ENCODE measurements around the gene SLCO2A1. TPM values are rescaled to one million over a fixed set of nuclear protein-coding genes. Genes with fewer than 3 reads are reported as not detected.

The SLCO2A1 gene
- total and polyA plus RNA-seq, 4 experiments from 2014 or later: not detected

DNA sequence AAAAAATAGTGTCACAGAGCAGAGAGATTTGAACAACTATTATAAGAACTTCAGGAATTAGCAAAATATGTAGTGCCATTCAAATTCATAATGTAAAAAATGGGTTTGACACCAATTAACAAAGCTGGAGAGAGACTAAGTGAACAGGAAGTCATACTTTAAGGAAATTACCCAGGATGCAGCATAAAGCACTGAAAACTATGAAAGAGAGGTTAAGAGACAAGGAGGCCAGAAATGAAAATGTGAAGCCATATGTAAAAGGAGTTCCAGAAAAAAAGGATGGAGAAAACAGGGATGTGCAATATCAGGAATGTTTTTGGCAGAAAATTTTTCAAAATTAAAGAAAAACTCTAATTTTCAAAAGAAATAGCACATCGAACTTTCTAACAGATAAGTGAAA, 57.6 kb downstream of the SLCO2A1 start:
- DNase-seq: no peak
- Mint-ChIP-seq H3K27ac (no peak overlapping the region), H3K4me3 (no peak overlapping the region), H3K36me3 (no peaks in the 10 kb centered on the region), H3K4me1 (no peaks in the 10 kb centered on the region), H3K27me3 (peaks cover 1 to 6% of the 10 kb centered on the region in 2 donors), H3K9me3 (peaks cover 0 to 17% (median 5%) of the 10 kb centered on the region in 8 donors)
- Histone ChIP-seq H3K4me3 (ENCODE audit: low read length in 2 of 2) (no peak overlapping the region), H3K9me3 (ENCODE audit: control insufficient read depth in 1 of 2, low read length in 2 of 2) (no peaks in the 10 kb centered on the region), H3K27ac (ENCODE audit: low read depth, low read length) (no peak overlapping the region), H3K27me3 (ENCODE audit: insufficient read depth, low read length) (no peaks in the 10 kb centered on the region), H3K36me3 (ENCODE audit: insufficient read depth, low read length) (no peaks in the 10 kb centered on the region), H3K4me1 (ENCODE audit: insufficient read depth, low read length) (no peaks in the 10 kb centered on the region)
- ChIA-PET CTCF (ENCODE audit: partially characterized antibody) (no interaction called here), POLR2A (ENCODE audit: partially characterized antibody) (no interaction called here)
- intact Hi-C loops (cut with micrococcal nuclease): no loop called here

DNA sequence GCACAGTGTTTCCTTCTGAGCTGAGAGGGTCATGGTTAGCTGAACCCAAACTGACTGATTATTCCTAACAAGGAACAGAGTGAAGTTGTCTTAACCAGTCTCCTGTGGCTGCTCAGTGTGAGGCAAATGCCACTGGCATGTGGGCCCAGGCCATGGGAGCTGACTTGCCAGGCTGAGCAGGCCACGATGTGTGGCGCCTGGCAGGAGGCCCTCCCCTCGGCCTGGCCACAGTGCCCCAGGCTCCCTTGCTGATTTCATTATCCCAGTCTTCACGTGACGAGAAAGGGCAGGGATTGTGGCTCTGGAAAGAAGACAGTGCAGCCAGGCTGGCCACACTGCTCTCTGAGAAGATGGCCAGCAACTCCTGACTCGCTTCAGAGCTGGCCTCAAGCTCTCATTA, 58.8 kb downstream of the SLCO2A1 start:
- Mint-ChIP-seq H3K4me3 (no peak overlapping the region), H3K9me3 (peaks cover 0 to 17% (median 5%) of the 10 kb centered on the region in 8 donors), H3K27ac (no peak overlapping the region), H3K27me3 (peaks cover 1 to 6% of the 10 kb centered on the region in 2 donors), H3K36me3 (no peaks in the 10 kb centered on the region), H3K4me1 (no peaks in the 10 kb centered on the region)
- no peak overlapping the region for H3K4me3 ChIP-seq (ENCODE audit: low read length in 2 of 2)
- no peaks in the 10 kb centered on the region for H3K27me3 ChIP-seq (ENCODE audit: insufficient read depth, low read length)
- no peak for DNase-seq
- no peaks in the 10 kb centered on the region for H3K4me1 ChIP-seq (ENCODE audit: insufficient read depth, low read length)
- no peaks in the 10 kb centered on the region for H3K36me3 ChIP-seq (ENCODE audit: insufficient read depth, low read length)
- intact Hi-C loops (cut with micrococcal nuclease): no loop called here
- H3K9me3 ChIP-seq (ENCODE audit: control insufficient read depth in 1 of 2, low read length in 2 of 2): no peaks in the 10 kb centered on the region
- POLR2A ChIA-PET (ENCODE audit: partially characterized antibody): no interaction called here
- CTCF ChIA-PET (ENCODE audit: partially characterized antibody): no interaction called here
- H3K27ac ChIP-seq (ENCODE audit: low read depth, low read length): no peak overlapping the region

DNA sequence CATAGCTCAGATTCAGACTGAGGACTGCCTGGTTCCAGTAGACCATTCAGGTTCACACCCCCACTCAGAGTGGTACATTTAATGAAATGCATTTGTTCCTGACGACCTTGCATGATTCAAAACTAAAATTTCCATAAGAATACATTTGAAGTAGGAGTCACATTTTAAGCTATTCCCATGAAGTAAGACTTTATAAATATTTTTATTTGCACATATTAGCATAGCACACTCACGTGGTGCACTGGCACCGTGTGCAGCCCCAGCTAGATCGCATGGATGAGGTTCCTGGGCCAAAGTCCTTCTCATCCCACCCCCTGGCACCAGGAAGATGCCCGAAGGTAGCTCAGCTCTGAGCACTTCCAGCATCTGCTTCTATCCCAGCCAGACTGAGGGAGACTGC, 59.4 kb downstream of the SLCO2A1 start:
- no peak overlapping the region for H3K4me3 ChIP-seq (ENCODE audit: low read length in 2 of 2)

DNA sequence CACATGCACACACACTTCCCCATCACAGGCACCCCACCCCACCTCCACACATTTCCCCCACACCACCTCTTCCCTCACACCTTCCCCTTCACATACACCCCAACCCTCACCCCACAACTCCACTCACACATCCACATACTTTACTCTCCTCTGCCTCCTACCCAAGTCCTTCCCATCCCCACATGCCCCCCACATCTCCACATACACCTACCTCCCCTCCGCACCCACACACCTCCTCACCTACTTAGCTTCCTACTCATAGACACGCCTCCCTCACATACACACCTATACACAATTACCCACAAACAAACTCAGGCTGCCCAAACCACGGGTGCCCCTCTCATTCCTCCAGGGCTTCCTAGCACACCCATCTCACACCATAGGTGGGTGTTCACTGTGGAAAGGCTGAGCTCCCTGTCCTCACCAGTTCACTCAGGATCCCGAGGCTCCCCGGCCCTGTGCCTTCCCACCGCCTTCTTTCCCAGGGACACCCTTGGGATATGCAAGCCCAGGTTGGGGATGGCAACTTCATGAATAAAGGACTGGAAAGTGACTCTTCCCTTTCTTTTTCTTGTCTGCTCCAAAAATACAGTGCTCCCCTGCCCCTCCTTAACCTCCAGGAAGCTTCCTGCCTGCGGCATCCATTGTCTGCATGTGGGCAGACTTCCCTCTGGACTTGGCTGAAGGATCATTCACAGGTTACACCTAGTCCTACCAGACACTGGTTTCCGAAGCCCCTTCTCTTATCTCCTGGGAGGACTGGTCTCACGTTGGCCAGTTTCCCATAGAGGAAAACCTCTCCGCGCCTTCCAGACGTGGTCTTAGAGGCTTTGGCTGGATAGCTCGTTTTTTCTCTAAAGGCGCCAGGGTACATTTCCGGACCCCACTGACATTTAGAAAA, 61.5 kb downstream of the SLCO2A1 start:
- CTCF ChIA-PET (ENCODE audit: partially characterized antibody): no interaction called here
- Histone ChIP-seq H3K27ac (ENCODE audit: low read depth, low read length) (no peak overlapping the region), H3K4me1 (ENCODE audit: insufficient read depth, low read length) (no peaks in the 10 kb centered on the region), H3K36me3 (ENCODE audit: insufficient read depth, low read length) (no peaks in the 10 kb centered on the region), H3K27me3 (ENCODE audit: insufficient read depth, low read length) (no peaks in the 10 kb centered on the region), H3K9me3 (ENCODE audit: control insufficient read depth in 1 of 2, low read length in 2 of 2) (no peaks in the 10 kb centered on the region), H3K4me3 (ENCODE audit: low read length in 2 of 2) (no peak overlapping the region)
- intact Hi-C loops (cut with micrococcal nuclease): no loop called here
- H3K27ac Mint-ChIP-seq: no peak overlapping the region
- no peaks in the 10 kb centered on the region for H3K4me1 Mint-ChIP-seq
- peaks cover 0 to 17% (median 4%) of the 10 kb centered on the region in 8 donors for H3K9me3 Mint-ChIP-seq
- POLR2A ChIA-PET (ENCODE audit: partially characterized antibody): no interaction called here
- H3K27me3 Mint-ChIP-seq: peaks cover 1 to 4% of the 10 kb centered on the region in 2 donors
- H3K4me3 Mint-ChIP-seq: no peak overlapping the region
- DNase-seq: no peak
- H3K36me3 Mint-ChIP-seq: no peaks in the 10 kb centered on the region

More for the DNA sequence above, 59.4 kb downstream of the SLCO2A1 start:
- no peaks in the 10 kb centered on the region for H3K4me1 ChIP-seq (ENCODE audit: insufficient read depth, low read length)
- ChIA-PET POLR2A (ENCODE audit: partially characterized antibody) (no interaction called here), CTCF (ENCODE audit: partially characterized antibody) (no interaction called here)
- no peak for DNase-seq
- no peak overlapping the region for H3K27ac Mint-ChIP-seq
- H3K27me3 Mint-ChIP-seq: peaks cover 1 to 4% of the 10 kb centered on the region in 2 donors
- H3K36me3 ChIP-seq (ENCODE audit: insufficient read depth, low read length): no peaks in the 10 kb centered on the region
- intact Hi-C loops (cut with micrococcal nuclease): no loop called here
- H3K36me3 Mint-ChIP-seq: no peaks in the 10 kb centered on the region
- no peaks in the 10 kb centered on the region for H3K27me3 ChIP-seq (ENCODE audit: insufficient read depth, low read length)
- H3K9me3 Mint-ChIP-seq: peaks cover 0 to 17% (median 5%) of the 10 kb centered on the region in 8 donors
- H3K9me3 ChIP-seq (ENCODE audit: control insufficient read depth in 1 of 2, low read length in 2 of 2): no peaks in the 10 kb centered on the region
- H3K27ac ChIP-seq (ENCODE audit: low read depth, low read length): no peak overlapping the region
- H3K4me1 Mint-ChIP-seq: no peaks in the 10 kb centered on the region
- H3K4me3 Mint-ChIP-seq: no peak overlapping the region

DNA sequence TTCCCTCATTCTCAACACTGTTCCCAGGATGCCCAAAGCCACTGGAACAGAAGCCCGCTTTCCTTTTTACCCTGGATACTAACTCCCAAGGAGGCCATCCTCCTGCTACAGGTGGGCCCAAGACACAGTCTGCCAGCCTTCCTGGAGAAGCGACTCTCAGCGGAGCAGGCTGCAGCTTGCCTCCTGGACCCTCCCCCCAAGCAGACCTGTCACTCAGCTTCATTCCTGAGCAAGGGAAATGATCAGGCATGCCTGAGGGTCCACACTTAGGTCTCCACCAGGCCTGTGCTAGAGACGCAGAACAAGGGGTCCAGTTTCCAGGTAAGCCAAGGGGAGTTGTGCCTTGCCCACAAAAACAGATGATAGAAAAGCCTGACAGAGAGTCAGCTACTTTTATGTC, 62.8 kb downstream of the SLCO2A1 start:
- H3K9me3 Mint-ChIP-seq: peaks cover 0 to 7% (median under 1%) of the 10 kb centered on the region in 8 donors
- no peak overlapping the region for H3K27ac Mint-ChIP-seq
- POLR2A ChIA-PET (ENCODE audit: partially characterized antibody): no interaction called here
- peaks cover 1 to 3% of the 10 kb centered on the region in 2 donors for H3K27me3 Mint-ChIP-seq
- no peaks in the 10 kb centered on the region for H3K9me3 ChIP-seq (ENCODE audit: control insufficient read depth in 1 of 2, low read length in 2 of 2)
- no peaks in the 10 kb centered on the region for H3K4me1 ChIP-seq (ENCODE audit: insufficient read depth, low read length)
- H3K36me3 ChIP-seq (ENCODE audit: insufficient read depth, low read length): no peaks in the 10 kb centered on the region
- no peak overlapping the region for H3K27ac ChIP-seq (ENCODE audit: low read depth, low read length)
- no peak for DNase-seq
- CTCF ChIA-PET (ENCODE audit: partially characterized antibody): no interaction called here
- no peaks in the 10 kb centered on the region for H3K4me1 Mint-ChIP-seq
- no peaks in the 10 kb centered on the region for H3K36me3 Mint-ChIP-seq
- H3K4me3 ChIP-seq (ENCODE audit: low read length in 2 of 2): no peak overlapping the region
- no peaks in the 10 kb centered on the region for H3K27me3 ChIP-seq (ENCODE audit: insufficient read depth, low read length)
- intact Hi-C loops (cut with micrococcal nuclease): no loop called here
- no peak overlapping the region for H3K4me3 Mint-ChIP-seq

DNA sequence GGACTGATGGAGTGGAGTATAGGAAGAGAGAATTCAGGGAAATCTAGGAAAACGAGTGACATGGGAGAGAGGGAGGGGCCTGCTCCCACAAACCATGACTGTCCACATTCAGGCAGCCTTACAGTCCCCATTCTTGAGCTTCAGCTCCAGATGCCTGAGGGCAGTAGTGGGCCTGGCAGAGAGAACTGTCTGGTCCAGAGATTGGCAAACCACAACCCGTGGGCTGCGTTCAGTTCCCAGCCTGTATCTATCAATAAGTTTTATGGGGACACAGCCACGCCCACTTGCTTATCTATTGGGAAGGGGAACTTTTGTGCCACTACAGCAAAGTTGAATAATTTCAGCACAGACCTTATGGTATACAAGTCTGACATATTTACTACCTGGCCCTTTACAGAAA, 63.8 kb downstream of the SLCO2A1 start:
- intact Hi-C loops (cut with micrococcal nuclease): no loop called here
- H3K4me3 Mint-ChIP-seq: no peak overlapping the region
- no peaks in the 10 kb centered on the region for H3K9me3 Mint-ChIP-seq
- H3K9me3 ChIP-seq (ENCODE audit: control insufficient read depth in 1 of 2, low read length in 2 of 2): no peaks in the 10 kb centered on the region
- no peaks in the 10 kb centered on the region for H3K27me3 ChIP-seq (ENCODE audit: insufficient read depth, low read length)
- H3K27me3 Mint-ChIP-seq: peaks cover 1 to 3% of the 10 kb centered on the region in 2 donors
- POLR2A ChIA-PET (ENCODE audit: partially characterized antibody): interaction anchor here (1.0 kb wide), 1 partner anchor 12 kb away, joined by 3 read pairs; no protein-coding TSS in a partner anchor
- CTCF ChIA-PET (ENCODE audit: partially characterized antibody): no interaction called here
- no peaks in the 10 kb centered on the region for H3K4me1 Mint-ChIP-seq
- no peak for DNase-seq
- no peaks in the 10 kb centered on the region for H3K36me3 ChIP-seq (ENCODE audit: insufficient read depth, low read length)
- H3K27ac Mint-ChIP-seq: no peak overlapping the region
- H3K4me1 ChIP-seq (ENCODE audit: insufficient read depth, low read length): no peaks in the 10 kb centered on the region
- no peaks in the 10 kb centered on the region for H3K36me3 Mint-ChIP-seq
- H3K4me3 ChIP-seq (ENCODE audit: low read length in 2 of 2): no peak overlapping the region
- H3K27ac ChIP-seq (ENCODE audit: low read depth, low read length): no peak overlapping the region

DNA sequence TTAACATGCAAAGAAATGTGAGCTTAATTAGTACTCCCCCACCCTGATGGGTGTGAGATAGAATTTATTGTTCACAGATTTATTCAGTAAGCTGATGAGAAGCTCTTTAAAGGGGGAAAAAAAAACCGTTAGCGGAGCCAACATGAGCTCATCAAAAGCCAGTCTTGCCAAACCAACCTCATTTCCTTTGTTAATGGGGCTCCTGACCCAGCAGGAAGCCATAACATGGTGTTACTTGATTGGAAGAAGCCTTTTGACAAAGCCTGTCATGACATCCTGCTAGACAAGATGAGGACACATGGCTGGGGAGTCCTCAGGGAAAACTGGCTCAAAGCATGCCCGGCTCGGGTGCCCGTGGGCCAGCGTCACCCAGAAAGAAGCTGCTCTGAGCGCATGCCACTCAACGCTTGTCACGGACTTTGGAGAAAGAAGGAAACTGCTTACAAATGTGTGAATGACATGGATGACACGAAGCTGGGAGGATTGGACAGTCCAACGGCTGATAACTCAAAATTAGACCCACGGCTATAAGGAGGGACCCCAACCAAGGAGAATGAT, 64.6 kb downstream of the SLCO2A1 start:
- no peak for DNase-seq
- intact Hi-C loops (cut with micrococcal nuclease): no loop called here
- Histone ChIP-seq H3K4me3 (ENCODE audit: low read length in 2 of 2) (no peak overlapping the region), H3K27ac (ENCODE audit: low read depth, low read length) (no peak overlapping the region), H3K27me3 (ENCODE audit: insufficient read depth, low read length) (no peaks in the 10 kb centered on the region), H3K9me3 (ENCODE audit: control insufficient read depth in 1 of 2, low read length in 2 of 2) (no peaks in the 10 kb centered on the region), H3K36me3 (ENCODE audit: insufficient read depth, low read length) (no peaks in the 10 kb centered on the region), H3K4me1 (ENCODE audit: insufficient read depth, low read length) (no peaks in the 10 kb centered on the region)
- H3K9me3 Mint-ChIP-seq: no peaks in the 10 kb centered on the region
- H3K27me3 Mint-ChIP-seq: peaks cover 1 to 3% of the 10 kb centered on the region in 2 donors
- no peak overlapping the region for H3K27ac Mint-ChIP-seq
- no peaks in the 10 kb centered on the region for H3K4me1 Mint-ChIP-seq
- POLR2A ChIA-PET (ENCODE audit: partially characterized antibody): interaction anchor here (0.6 to 1.0 kb wide), 2 partner anchors 13 kb away, joined by 3 read pairs; no protein-coding TSS in a partner anchor
- no peaks in the 10 kb centered on the region for H3K36me3 Mint-ChIP-seq
- CTCF ChIA-PET (ENCODE audit: partially characterized antibody): no interaction called here
- H3K4me3 Mint-ChIP-seq: no peak overlapping the region

Data from CD4-positive, alpha-beta memory T cell (primary cell).